Gastrocnemius medialis (tissue), 4 donors: ENCODE measurements around the gene KRT77. TPM values are rescaled to one million over a fixed set of nuclear protein-coding genes. Genes with fewer than 3 reads are reported as not detected.

Experiments
- ATAC-seq, 2 donors: fragments of 150-250 bp; one replicate each; pipeline ENCODE4 v1.9.1; 2016
- DNase-seq, 2 donors: peaks; one replicate each; pipeline ENCODE4 v3.0.0-alpha.2; 2019
- H3K27ac ChIP-seq, 4 donors: fragments of 200-600 bp; sonication (generic); 1 replicate in 1 of 4; 2 replicates in 3 of 4; pipeline ENCODE4 v1.5.1; 2016 to 2018; ENCODE audit warnings: mild to moderate bottlenecking in 2 of 4, moderate library complexity in 1 of 4
- H3K27me3 ChIP-seq, 3 donors: fragments of 200-600 bp; sonication (generic) in 2 of 3; 1 replicate in 1 of 3; 2 replicates in 2 of 3; pipeline versions ENCODE4 v1.5.1 to v1.6.0; 2016 to 2019; ENCODE audit warnings: mild to moderate bottlenecking in 1 of 3, moderate library complexity in 1 of 3
- H3K36me3 ChIP-seq, 2 donors: fragments of 200-600 bp; sonication (generic) in 1 of 2; one replicate each; pipeline ENCODE4 v1.5.1; 2017 to 2018
- H3K4me1 ChIP-seq, 2 donors: fragments of 200-600 bp; sonication (generic) in 1 of 2; one replicate each; pipeline ENCODE4 v1.5.1; 2016 to 2017; ENCODE audit warnings: mild to moderate bottlenecking in 2 of 2
- H3K4me3 ChIP-seq, 4 donors: fragments of 200-600 bp; sonication (generic) in 3 of 4; 1 replicate in 1 of 4; 2 replicates in 3 of 4; pipeline ENCODE4 v1.5.1; 2016 to 2019; ENCODE audit warnings: mild to moderate bottlenecking in 2 of 4
- H3K9me3 ChIP-seq, 3 donors: fragments of 200-600 bp; sonication (generic) in 2 of 3; 1 replicate in 1 of 3; 2 replicates in 2 of 3; pipeline ENCODE4 v1.5.1; 2016 to 2019
- POLR2A ChIP-seq, 2 donors: fragments of 450-650 bp; IDR thresholded peaks; one replicate each; pipeline ENCODE4 v1.6.1; 2017; ENCODE audit warnings: antibody characterized with exemption in 2 of 2, mild to moderate bottlenecking in 2 of 2, moderate library complexity in 2 of 2
- in situ Hi-C, 4 donors: fragments of 200-750 bp; cut with MboI; loops; one replicate each; pipeline versions ENCODE4 v1.15.0 to v1.8.0; 2017; ENCODE audit warnings: low sequenced_read_pairs in 4 of 4
- intact Hi-C: fragments of 100-400 bp; cut with DNase I; formaldehyde crosslinking; loops from one replicate; pipeline ENCODE4 v1.15.1; 2023; ENCODE audit warnings: low total_unique reads
- total RNA-seq, 4 donors: library from RNA; depleted of rRNA; stranded (reverse); fragments of >200 nt; gene quantifications; one replicate each; pipeline versions ENCODE4 v1.1.0 to v1.2.3, GENCODE V29; 2016
- TF ChIP-seq, protein P1 (sequence below), 5 experiments: fragments of 450-650 bp in 3 of 5; fragments of 200-600 bp in 2 of 5; sonication (generic) in 2 of 5; IDR thresholded peaks in 4 of 5; conservative IDR thresholded peaks in 1 of 5; 1 replicate in 4 of 5; 2 replicates in 1 of 5; pipeline ENCODE4 v1.5.1; 2016 to 2019; ENCODE audit warnings: antibody characterized with exemption in 5 of 5, mild to moderate bottlenecking in 3 of 5, moderate library complexity in 3 of 5

KRT77 gene
- total RNA-seq, 4 donors from 2014 or later, result not detected

- in situ Hi-C loops, result no loop called here
- no peaks in the 10 kb centered on the region for H3K36me3 ChIP-seq
- no peaks in the 10 kb centered on the region for H3K4me1 ChIP-seq
- no peak overlapping the region for H3K27ac ChIP-seq
- peaks cover 0 to 4% (median 0%) of the 10 kb centered on the region in 3 donors for H3K27me3 ChIP-seq
- H3K9me3 ChIP-seq, result no peaks in the 10 kb centered on the region
- intact Hi-C loops, result no loop called here
- DNase-seq, result no peak
- H3K4me3 ChIP-seq, result no peak overlapping the region
- TF ChIP-seq POLR2A (IDR thresholded peaks at IDR 0.05), result no peak
- TF ChIP-seq, protein P1, sequence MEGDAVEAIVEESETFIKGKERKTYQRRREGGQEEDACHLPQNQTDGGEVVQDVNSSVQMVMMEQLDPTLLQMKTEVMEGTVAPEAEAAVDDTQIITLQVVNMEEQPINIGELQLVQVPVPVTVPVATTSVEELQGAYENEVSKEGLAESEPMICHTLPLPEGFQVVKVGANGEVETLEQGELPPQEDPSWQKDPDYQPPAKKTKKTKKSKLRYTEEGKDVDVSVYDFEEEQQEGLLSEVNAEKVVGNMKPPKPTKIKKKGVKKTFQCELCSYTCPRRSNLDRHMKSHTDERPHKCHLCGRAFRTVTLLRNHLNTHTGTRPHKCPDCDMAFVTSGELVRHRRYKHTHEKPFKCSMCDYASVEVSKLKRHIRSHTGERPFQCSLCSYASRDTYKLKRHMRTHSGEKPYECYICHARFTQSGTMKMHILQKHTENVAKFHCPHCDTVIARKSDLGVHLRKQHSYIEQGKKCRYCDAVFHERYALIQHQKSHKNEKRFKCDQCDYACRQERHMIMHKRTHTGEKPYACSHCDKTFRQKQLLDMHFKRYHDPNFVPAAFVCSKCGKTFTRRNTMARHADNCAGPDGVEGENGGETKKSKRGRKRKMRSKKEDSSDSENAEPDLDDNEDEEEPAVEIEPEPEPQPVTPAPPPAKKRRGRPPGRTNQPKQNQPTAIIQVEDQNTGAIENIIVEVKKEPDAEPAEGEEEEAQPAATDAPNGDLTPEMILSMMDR (IDR thresholded peaks at IDR 0.05 in 4 of 5, conservative IDR thresholded peaks at IDR 0.05 in 1 of 5), result no peak
- no peak for ATAC-seq
Measured at GRCh38 chr12:52675301-52675701, 28.0 kb downstream of the KRT77 start.

GRCh38 chr12:52674433-52674775, 28.9 kb downstream of the KRT77 start:
- H3K27ac ChIP-seq, result no peak overlapping the region
- no peaks in the 10 kb centered on the region for H3K4me1 ChIP-seq
- H3K9me3 ChIP-seq, result no peaks in the 10 kb centered on the region
- no peak for TF ChIP-seq POLR2A (IDR thresholded peaks at IDR 0.05)
- TF ChIP-seq, protein P1 (IDR thresholded peaks at IDR 0.05 in 4 of 5, conservative IDR thresholded peaks at IDR 0.05 in 1 of 5), result no peak
- ATAC-seq (no peak), DNase-seq (no peak)
- intact Hi-C loops, result no loop called here
- in situ Hi-C loops, result no loop called here
- H3K36me3 ChIP-seq, result no peaks in the 10 kb centered on the region
- H3K27me3 ChIP-seq, result peaks cover 0 to 4% (median 0%) of the 10 kb centered on the region in 3 donors
- no peak overlapping the region for H3K4me3 ChIP-seq

- no peak for ATAC-seq
- no peaks in the 10 kb centered on the region for H3K4me1 ChIP-seq
- no peak overlapping the region for H3K27ac ChIP-seq
- intact Hi-C loops, result no loop called here
- no peak for DNase-seq
- in situ Hi-C loops, result no loop called here
- H3K9me3 ChIP-seq, result no peaks in the 10 kb centered on the region
- H3K36me3 ChIP-seq, result no peaks in the 10 kb centered on the region
- H3K4me3 ChIP-seq, result no peak overlapping the region
- TF ChIP-seq, protein P1 (IDR thresholded peaks at IDR 0.05 in 4 of 5, conservative IDR thresholded peaks at IDR 0.05 in 1 of 5), result no peak
- no peak for TF ChIP-seq POLR2A (IDR thresholded peaks at IDR 0.05)
- H3K27me3 ChIP-seq, result peaks cover 0 to 4% (median 0%) of the 10 kb centered on the region in 3 donors
Measured at GRCh38 chr12:52673713-52674432, 29.5 kb downstream of the KRT77 start.

DNA sequence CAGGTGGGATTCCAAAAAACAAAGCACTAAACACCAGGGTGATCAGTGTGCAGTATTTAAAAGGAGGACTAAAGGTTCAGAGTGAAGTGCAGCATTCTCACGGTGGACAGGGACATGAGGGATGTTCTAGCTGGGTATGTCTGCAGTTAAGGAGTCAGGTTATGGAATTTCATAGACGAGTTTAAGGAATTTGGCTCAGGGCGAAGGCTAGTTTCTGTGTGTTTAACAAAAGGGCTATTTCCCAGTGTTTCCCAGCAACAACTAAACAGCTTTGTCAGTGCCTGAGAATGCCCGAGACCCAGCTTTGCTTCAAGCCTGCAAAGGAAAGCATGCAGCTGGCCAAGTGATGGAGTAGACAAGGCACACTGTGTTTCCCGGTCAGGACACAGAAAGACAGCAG, 30.1 kb downstream of the KRT77 start:
- Histone ChIP-seq H3K4me1 (no peaks in the 10 kb centered on the region), H3K9me3 (no peaks in the 10 kb centered on the region), H3K27ac (no peak overlapping the region), H3K36me3 (no peaks in the 10 kb centered on the region), H3K4me3 (no peak overlapping the region), H3K27me3 (peaks cover 0 to 4% (median 0%) of the 10 kb centered on the region in 3 donors)
- DNase-seq (no peak), ATAC-seq (no peak)
- in situ Hi-C loops (no loop called here), intact Hi-C loops (no loop called here)
- TF ChIP-seq, protein P1 (IDR thresholded peaks at IDR 0.05 in 4 of 5, conservative IDR thresholded peaks at IDR 0.05 in 1 of 5), result no peak
- no peak for TF ChIP-seq POLR2A (IDR thresholded peaks at IDR 0.05)
